GM12878 (cell line): ENCODE results near the gene ACRBP. TPM values are rescaled to one million over a fixed set of nuclear protein-coding genes. Genes with fewer than 3 reads are reported as not detected.

Experiments
- ATF3 ChIP-seq: IDR thresholded peaks from 2 replicates; pipeline ENCODE4 v1.6.1; 2011; ENCODE audit warnings: low read depth, mild to moderate bottlenecking, low read length, moderate library complexity, borderline replicate concordance; ENCODE audit errors: extremely low read depth
- BRCA1 ChIP-seq: IDR thresholded peaks from 2 replicates; pipeline ENCODE4 v1.6.1; 2011; ENCODE audit warnings: low read depth, low read length, improper control_type of control experiment
- CREB1 ChIP-seq: IDR thresholded peaks from 2 replicates; pipeline ENCODE4 v1.6.1; 2012; ENCODE audit warnings: low read depth, mild to moderate bottlenecking, inconsistent platforms
- ELK1 ChIP-seq: IDR thresholded peaks from 2 replicates; pipeline ENCODE4 v1.6.1; 2012; ENCODE audit warnings: low read depth, low read length, improper control_type of control experiment
- IRF5 ChIP-seq: fragments of 450-650 bp; IDR thresholded peaks from 2 replicates; pipeline ENCODE4 v1.6.1; 2017; ENCODE audit warnings: borderline replicate concordance
- JUND ChIP-seq: IDR thresholded peaks from 2 replicates; pipeline ENCODE4 v1.6.1; 2012; ENCODE audit warnings: low read depth, mild to moderate bottlenecking, low read length, improper control_type of control experiment, moderate library complexity
- MYB ChIP-seq: fragments of 150-350 bp; IDR thresholded peaks from 2 replicates; pipeline ENCODE4 v1.6.1; 2014; ENCODE audit warnings: mild to moderate bottlenecking, low read depth, low read length, borderline replicate concordance
- PAX5 ChIP-seq: IDR thresholded peaks from 2 replicates; pipeline ENCODE4 v1.6.1; 2011; ENCODE audit warnings: low read depth, low read length, borderline replicate concordance
- PML ChIP-seq: IDR thresholded peaks from 2 replicates; pipeline ENCODE4 v1.6.1; 2012; ENCODE audit warnings: low read length, inconsistent platforms
- POLR2A ChIP-seq: IDR thresholded peaks from 2 replicates; pipeline ENCODE4 v1.6.1; 2011; ENCODE audit warnings: low read depth, mild to moderate bottlenecking, low read length
- POLR2AphosphoS5 ChIP-seq: IDR thresholded peaks from 2 replicates; pipeline ENCODE4 v1.6.1; 2011; ENCODE audit warnings: mild to moderate bottlenecking, low read length, inconsistent platforms
- RAD21 ChIP-seq: IDR thresholded peaks from 2 replicates; pipeline ENCODE4 v1.6.1; 2011; ENCODE audit warnings: mild to moderate bottlenecking, low read depth, low read length, moderate library complexity; ENCODE audit not compliant: insufficient read depth
- RBBP5 ChIP-seq: fragments of 200-600 bp; sonication (generic); conservative IDR thresholded peaks from 2 replicates; pipeline ENCODE4 v1.6.1; 2016
- SKIL ChIP-seq: fragments of 450-650 bp; IDR thresholded peaks from 2 replicates; pipeline ENCODE4 v1.6.1; 2017; ENCODE audit warnings: mild to moderate bottlenecking, low read depth, inconsistent platforms; ENCODE audit not compliant: poor library complexity, severe bottlenecking
- SMAD1 ChIP-seq: fragments of 450-650 bp; IDR thresholded peaks from 2 replicates; pipeline ENCODE4 v1.6.1; 2018; ENCODE audit warnings: mild to moderate bottlenecking, low read depth; ENCODE audit not compliant: partially characterized antibody
- TCF3 ChIP-seq: IDR thresholded peaks from 2 replicates; pipeline ENCODE4 v1.6.1; 2012; ENCODE audit warnings: low read depth, mild to moderate bottlenecking, low read length, borderline replicate concordance; ENCODE audit not compliant: insufficient read depth
- ZBTB4 ChIP-seq: fragments of 450-650 bp; formaldehyde crosslinking; IDR thresholded peaks from 2 replicates; pipeline ENCODE4 v1.4.0; 2022; ENCODE audit warnings: mild to moderate bottlenecking, moderate library complexity
- ZBTB40 ChIP-seq: fragments of 450-650 bp; IDR thresholded peaks from 2 replicates; pipeline ENCODE4 v1.6.1; 2016; ENCODE audit warnings: mild to moderate bottlenecking, moderate library complexity, borderline replicate concordance
- polyA plus RNA-seq, 11 experiments: library from polyadenylated mRNA; depleted of rRNA in 4 of 11; unstranded in 6 of 11; stranded (reverse) in 5 of 11; fragments of >200 nt; fragmentation: Nextera tagmentation in 4 of 11; fragmentation: Illumina TruSeq in 1 of 11; extraction: Ambion mirVana in 4 of 11; extraction: Trizol in 1 of 11; gene quantifications; 1 replicate in 1 of 11; 2 replicates in 10 of 11; pipeline versions ENCODE4 v1.2.1 to v1.2.3, GENCODE V29; 2011 to 2016; ENCODE audit warnings: inconsistent platforms in 2 of 11, missing spikeins in 2 of 11, low read depth in 1 of 11
- total RNA-seq, 4 experiments: library from RNA; depleted of rRNA in 3 of 4; stranded (reverse); fragments of >200 nt in 3 of 4; fragmentation: Illumina TruSeq in 1 of 4; extraction: Trizol in 1 of 4; gene quantifications; 2 replicates each; pipeline versions ENCODE4 v1.2.1 to v1.2.3, GENCODE V29; 2013 to 2021

The ACRBP gene
- total and polyA plus RNA-seq, 10 of the 15 experiments (the other 5 are each of a cell fraction or from before 2014, with no cell fraction given), result 0.54 to 1.4 (median 0.87) TPM

DNA sequence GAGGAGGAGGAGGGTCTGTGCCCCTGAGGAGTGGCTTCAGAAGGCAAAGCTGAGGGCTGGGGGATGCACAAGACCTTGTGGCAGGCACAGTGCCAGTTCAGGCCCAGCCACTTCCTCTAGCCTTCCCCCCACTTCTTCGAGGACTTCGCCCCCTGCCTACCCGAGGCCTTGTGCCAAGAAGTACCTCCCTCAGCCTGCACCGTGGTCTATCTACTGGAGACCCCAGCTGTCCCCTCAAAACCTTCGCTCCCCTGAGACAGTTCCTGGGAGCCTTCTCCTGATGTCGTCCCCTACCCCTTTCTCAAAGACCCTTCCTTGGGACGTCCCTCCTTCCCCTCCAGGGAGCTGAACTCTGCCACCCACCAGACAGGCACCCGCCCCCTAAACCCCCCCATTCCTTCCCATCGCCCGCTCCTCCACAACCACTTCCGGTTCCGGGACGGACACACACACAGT is 41.3 kb upstream of the ACRBP start (continued):
- TF ChIP-seq ZBTB40 (no peak; the same call in 1 of the 2 replicates), POLR2A (no peak), JUND (no peak), IRF5 (no peak), RAD21 (no peak), POLR2AphosphoS5 (0 out of 2 replicates have a peak, but pooled peaks have one; percentile 12), ATF3 (no peak), TCF3 (no peak), PML (no peak), RBBP5 (no peak), CREB1 (no peak; the same call in 1 of the 2 replicates), PAX5 (no peak), ZBTB4 (CRISPR knock-in tag) (no peak), SKIL (no peak), BRCA1 (no peak), SMAD1 (no peak), MYB (no peak), ELK1 (peak; percentile 71)
